Chondrocyte (in vitro differentiated cells): ENCODE results near the gene LIMK1. TPM values are rescaled to one million over a fixed set of nuclear protein-coding genes. Genes with fewer than 3 reads are reported as not detected.
"Not testable (repeated sequence)": the region's sequence is repeated elsewhere in the genome, so short reads cannot be mapped to it uniquely, and the experiment has no call there.

ENCODE experiments used
- DNase-seq: peaks from one replicate; pipeline ENCODE4 v3.0.0; 2021; ENCODE audit warnings: mixed read lengths, low spot score
- H3K27ac Mint-ChIP-seq: one replicate; pipeline ENCODE4 v1.8.0; 2021; ENCODE audit warnings: mild to moderate bottlenecking, moderate library complexity, mixed read lengths; ENCODE audit not compliant: unreplicated experiment
- H3K27me3 Mint-ChIP-seq: 2 replicates; pipeline ENCODE4 v1.8.0; 2021; ENCODE audit warnings: low read depth, mixed read lengths
- H3K36me3 Mint-ChIP-seq: 2 replicates; pipeline ENCODE4 v1.8.0; 2021; ENCODE audit warnings: low read depth, mixed read lengths
- H3K4me1 Mint-ChIP-seq: 2 replicates; pipeline ENCODE4 v1.8.0; 2021; ENCODE audit warnings: low read depth, mild to moderate bottlenecking, mixed read lengths
- H3K4me3 Mint-ChIP-seq: one replicate; pipeline ENCODE4 v1.8.0; 2021; ENCODE audit warnings: mild to moderate bottlenecking, moderate library complexity, mixed read lengths; ENCODE audit not compliant: unreplicated experiment
- H3K9me3 Mint-ChIP-seq: 2 replicates; pipeline ENCODE4 v1.8.0; 2021; ENCODE audit warnings: low read depth, mixed read lengths
- CTCF ChIP-seq: fragments of 200-600 bp; sonication (generic); IDR thresholded peaks from 2 replicates; pipeline ENCODE4 v1.5.0; 2021; ENCODE audit warnings: antibody characterized with exemption, mild to moderate bottlenecking, moderate library complexity
- total RNA-seq: library from RNA; stranded (reverse); gene quantifications from 3 replicates; pipeline ENCODE4 v1.2.1, GENCODE V29; 2021

LIMK1 gene
- total RNA-seq, 1 donor from 2014 or later, result 41.5 TPM

- H3K4me3 Mint-ChIP-seq, result no peak overlapping the region
- H3K27me3 Mint-ChIP-seq, result no peaks in the 10 kb centered on the region
- peaks cover 38% of the 10 kb centered on the region for H3K4me1 Mint-ChIP-seq
- H3K36me3 Mint-ChIP-seq, result peaks cover 57% of the 10 kb centered on the region
- no peak for DNase-seq
- H3K27ac Mint-ChIP-seq, result peak overlapping the region; percentile 90
- no peak for TF ChIP-seq CTCF
- no peaks in the 10 kb centered on the region for H3K9me3 Mint-ChIP-seq
Observed at GRCh38 chr7:74040791-74041520, 42.6 kb upstream of the LIMK1 start.

- no peak for TF ChIP-seq CTCF
- Mint-ChIP-seq H3K27me3 (no peaks in the 10 kb centered on the region), H3K36me3 (peaks cover 56% of the 10 kb centered on the region), H3K9me3 (no peaks in the 10 kb centered on the region), H3K27ac (peak overlapping the region; percentile 86), H3K4me1 (peaks cover 33% of the 10 kb centered on the region), H3K4me3 (no peak overlapping the region)
- DNase-seq, result no peak
Observed at GRCh38 chr7:74042746-74043522, 40.7 kb upstream of the LIMK1 start.

GRCh38 chr7:74043523-74043951, 40.1 kb upstream of the LIMK1 start:
- Mint-ChIP-seq H3K36me3 (peaks cover 52% of the 10 kb centered on the region), H3K4me1 (peaks cover 32% of the 10 kb centered on the region), H3K27me3 (no peaks in the 10 kb centered on the region), H3K9me3 (no peaks in the 10 kb centered on the region), H3K4me3 (no peak overlapping the region), H3K27ac (peak overlapping the region; percentile 86)
- no peak for TF ChIP-seq CTCF
- DNase-seq, result no peak

DNA sequence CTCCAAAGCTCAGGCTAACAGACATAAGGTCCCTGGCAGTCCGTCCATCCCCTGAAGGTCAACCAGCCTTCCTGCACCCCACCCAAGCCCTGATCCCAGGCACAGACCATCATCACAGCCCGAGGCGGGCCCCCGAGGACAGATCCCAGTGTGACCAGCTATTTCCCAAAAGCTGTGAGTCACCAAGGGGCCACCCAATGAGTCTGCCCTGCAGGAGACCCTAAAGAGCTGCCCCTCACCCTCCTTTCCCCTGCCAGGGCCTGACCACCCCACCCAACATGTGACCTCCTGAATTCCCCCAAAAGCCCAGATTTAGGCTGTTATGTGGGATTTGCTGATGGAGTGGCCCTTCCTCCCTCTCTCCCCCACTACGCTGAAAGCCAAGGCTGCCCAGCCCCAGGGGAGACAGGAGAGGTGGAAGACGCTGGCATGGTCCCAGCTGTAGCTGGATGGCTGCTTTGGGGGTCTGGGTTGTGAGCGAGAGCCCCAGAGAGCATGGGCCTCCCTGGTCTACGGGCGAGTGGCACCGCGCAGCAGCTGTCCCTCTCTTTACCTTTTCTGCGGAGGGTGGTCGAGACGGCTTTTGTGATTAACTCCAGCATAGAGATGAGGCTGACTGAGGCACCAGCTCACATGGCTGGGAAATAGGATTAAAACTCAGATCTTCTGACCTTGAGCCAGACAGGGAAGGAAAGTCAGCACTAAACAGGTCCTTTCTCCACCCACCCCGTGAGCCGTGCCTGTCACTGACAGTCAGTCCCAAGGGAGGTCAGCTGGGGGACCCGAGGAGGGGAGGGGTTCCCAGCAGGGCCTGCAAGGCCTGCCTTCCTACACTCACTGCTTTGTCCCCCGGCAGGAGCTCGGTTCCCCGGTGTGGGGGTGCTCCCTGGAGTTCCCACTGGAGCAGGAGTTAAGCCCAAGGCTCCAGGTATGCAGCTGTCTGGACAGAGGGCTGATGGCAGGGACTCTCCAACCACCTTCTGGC, 38.9 kb upstream of the LIMK1 start:
- Mint-ChIP-seq H3K27me3 (no peaks in the 10 kb centered on the region), H3K36me3 (peaks cover 45% of the 10 kb centered on the region), H3K9me3 (no peaks in the 10 kb centered on the region), H3K4me3 (no peak overlapping the region), H3K27ac (peak overlapping the region; percentile 86), H3K4me1 (peaks cover 25% of the 10 kb centered on the region)
- DNase-seq, result no peak
- TF ChIP-seq CTCF, result no peak

DNA sequence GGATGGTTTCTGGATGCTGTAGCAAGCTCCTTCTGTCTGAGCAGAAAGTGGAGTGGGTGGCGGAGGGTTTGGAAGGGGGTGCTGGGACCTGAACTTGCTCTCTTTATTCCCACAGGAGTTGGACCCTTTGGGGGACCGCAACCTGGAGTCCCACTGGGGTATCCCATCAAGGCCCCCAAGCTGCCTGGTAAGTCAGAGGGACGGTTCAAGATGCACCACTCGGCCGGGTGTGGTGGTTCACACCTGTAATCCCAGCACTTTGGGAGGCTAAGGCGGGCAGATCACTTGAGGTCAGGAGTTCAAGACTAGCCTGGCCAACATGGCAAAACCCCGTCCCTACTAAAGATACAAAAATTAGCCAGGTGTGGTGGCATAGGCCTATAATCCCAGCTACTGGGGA, 37.0 kb upstream of the LIMK1 start:
- H3K36me3 Mint-ChIP-seq, result peaks cover 33% of the 10 kb centered on the region
- H3K27me3 Mint-ChIP-seq, result not testable (repeated sequence)

More for the DNA sequence above, 37.0 kb upstream of the LIMK1 start:
- Mint-ChIP-seq H3K4me1 (peaks cover 22% of the 10 kb centered on the region), H3K27ac (peak overlapping the region; percentile 74)
- H3K4me3 Mint-ChIP-seq, DNase-seq, H3K9me3 Mint-ChIP-seq: not testable (repeated sequence)
